Mammary epithelial cell (primary cell): ENCODE data around the gene RNU6-1.

Experiments used
- EZH2 ChIP-seq: IDR thresholded peaks from 2 replicates; pipeline ENCODE4 v1.6.1; 2012; ENCODE audit warnings: low read length, inconsistent platforms, borderline replicate concordance
- TF ChIP-seq, protein P1 (sequence below), 2 donors: IDR thresholded peaks in 1 of 2; conservative IDR thresholded peaks in 1 of 2; 2 replicates each; pipeline ENCODE4 v1.5.1; 2011 to 2012; ENCODE audit warnings: inconsistent platforms in 2 of 2, low read length in 2 of 2, mild to moderate bottlenecking in 2 of 2, control low read depth in 1 of 2, low read depth in 1 of 2; ENCODE audit not compliant: insufficient read depth in 1 of 2; ENCODE audit errors: extremely low read depth in 1 of 2

- TF ChIP-seq, protein P1, sequence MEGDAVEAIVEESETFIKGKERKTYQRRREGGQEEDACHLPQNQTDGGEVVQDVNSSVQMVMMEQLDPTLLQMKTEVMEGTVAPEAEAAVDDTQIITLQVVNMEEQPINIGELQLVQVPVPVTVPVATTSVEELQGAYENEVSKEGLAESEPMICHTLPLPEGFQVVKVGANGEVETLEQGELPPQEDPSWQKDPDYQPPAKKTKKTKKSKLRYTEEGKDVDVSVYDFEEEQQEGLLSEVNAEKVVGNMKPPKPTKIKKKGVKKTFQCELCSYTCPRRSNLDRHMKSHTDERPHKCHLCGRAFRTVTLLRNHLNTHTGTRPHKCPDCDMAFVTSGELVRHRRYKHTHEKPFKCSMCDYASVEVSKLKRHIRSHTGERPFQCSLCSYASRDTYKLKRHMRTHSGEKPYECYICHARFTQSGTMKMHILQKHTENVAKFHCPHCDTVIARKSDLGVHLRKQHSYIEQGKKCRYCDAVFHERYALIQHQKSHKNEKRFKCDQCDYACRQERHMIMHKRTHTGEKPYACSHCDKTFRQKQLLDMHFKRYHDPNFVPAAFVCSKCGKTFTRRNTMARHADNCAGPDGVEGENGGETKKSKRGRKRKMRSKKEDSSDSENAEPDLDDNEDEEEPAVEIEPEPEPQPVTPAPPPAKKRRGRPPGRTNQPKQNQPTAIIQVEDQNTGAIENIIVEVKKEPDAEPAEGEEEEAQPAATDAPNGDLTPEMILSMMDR (conservative IDR thresholded peaks at IDR 0.05 in 1 of 2, IDR thresholded peaks at IDR 0.05 in 1 of 2; ENCODE audit: extremely low read depth in 1 of 2, insufficient read depth in 1 of 2, low read depth in 1 of 2, low read length in 2 of 2), result no peak
- TF ChIP-seq EZH2, result no peak
These were observed 30.0 kb downstream of the RNU6-1 start for GRCh38 chr15:67809866-67810265.
